Neuronal stem cell (in vitro differentiated cells): ENCODE results near the gene FDPS.

Experiments
- DNase-seq: peaks from one replicate; pipeline ENCODE4 v3.0.0-alpha.2; 2013; ENCODE audit warnings: low spot score
- H2AFZ ChIP-seq: one replicate; pipeline ENCODE4 v1.6.1; 2013; ENCODE audit warnings: mild to moderate bottlenecking, low read length, inconsistent platforms
- H2AK5ac ChIP-seq: 2 replicates; pipeline ENCODE4 v1.6.1; 2013; ENCODE audit warnings: low read depth, mild to moderate bottlenecking, inconsistent platforms, low read length, moderate library complexity, mixed read lengths
- H2BK120ac ChIP-seq: 2 replicates; pipeline ENCODE4 v1.6.1; 2013; ENCODE audit warnings: low read depth, mild to moderate bottlenecking, inconsistent platforms, low read length, moderate library complexity, mixed read lengths
- H2BK12ac ChIP-seq: one replicate; pipeline ENCODE4 v1.6.1; 2013; ENCODE audit warnings: low read length, inconsistent platforms
- H2BK15ac ChIP-seq: 2 replicates; pipeline ENCODE4 v1.6.1; 2013; ENCODE audit warnings: mild to moderate bottlenecking, low read length, inconsistent platforms, mixed read lengths
- H2BK5ac ChIP-seq: one replicate; pipeline ENCODE4 v1.6.1; 2013; ENCODE audit warnings: inconsistent platforms, mild to moderate bottlenecking, low read length, moderate library complexity
- H3K14ac ChIP-seq: one replicate; pipeline ENCODE4 v1.6.1; 2013; ENCODE audit warnings: low read length, inconsistent platforms
- H3K18ac ChIP-seq: 2 replicates; pipeline ENCODE4 v1.6.1; 2013; ENCODE audit warnings: low read length, inconsistent platforms
- H3K23ac ChIP-seq: 2 replicates; pipeline ENCODE4 v1.6.1; 2013; ENCODE audit warnings: low read depth, mild to moderate bottlenecking, mixed read lengths, low read length, inconsistent platforms; ENCODE audit not compliant: poor library complexity
- H3K27ac ChIP-seq: replicated peaks from 3 replicates; pipeline ENCODE4 v1.5.1; 2013; ENCODE audit warnings: low read length, inconsistent platforms
- H3K27me3 ChIP-seq, 3 experiments: 2 replicates each; pipeline ENCODE4 v1.6.1; 2013; ENCODE audit warnings: low read length in 3 of 3, mild to moderate bottlenecking in 2 of 3, inconsistent platforms in 1 of 3, low read depth in 1 of 3, mixed read lengths in 1 of 3, moderate library complexity in 1 of 3; ENCODE audit not compliant: control insufficient read depth in 3 of 3, insufficient read depth in 3 of 3
- H3K36me3 ChIP-seq, 2 donors: replicated peaks in 1 of 2; 2 replicates each; pipeline ENCODE4 v1.6.1; 2013; ENCODE audit warnings: low read length in 2 of 2; ENCODE audit not compliant: control insufficient read depth in 2 of 2, insufficient read depth in 2 of 2
- H3K4ac ChIP-seq: 2 replicates; pipeline ENCODE4 v1.6.1; 2013; ENCODE audit warnings: inconsistent platforms, mild to moderate bottlenecking, low read length, moderate library complexity
- H3K4me1 ChIP-seq, 2 donors: 1 replicate in 1 of 2; 2 replicates in 1 of 2; pipeline ENCODE4 v1.6.1; 2013; ENCODE audit warnings: low read length in 2 of 2, low read depth in 1 of 2; ENCODE audit not compliant: control insufficient read depth in 2 of 2, insufficient read depth in 1 of 2
- H3K4me2 ChIP-seq: one replicate; pipeline ENCODE4 v1.6.1; 2013; ENCODE audit warnings: mild to moderate bottlenecking, low read length, inconsistent platforms; ENCODE audit not compliant: insufficient read depth, poor library complexity, severe bottlenecking
- H3K4me3 ChIP-seq, 2 donors: 2 replicates each; pipeline ENCODE4 v1.5.1; 2013; ENCODE audit warnings: low read length in 2 of 2, mild to moderate bottlenecking in 2 of 2, inconsistent platforms in 1 of 2, moderate library complexity in 1 of 2
- H3K79me1 ChIP-seq: one replicate; pipeline ENCODE4 v1.6.1; 2013; ENCODE audit warnings: low read depth, mild to moderate bottlenecking, inconsistent platforms, low read length, moderate library complexity
- H3K9ac ChIP-seq: one replicate; pipeline ENCODE4 v1.6.1; 2013; ENCODE audit warnings: mild to moderate bottlenecking, low read depth, low read length, inconsistent platforms; ENCODE audit not compliant: poor library complexity
- H3K9me3 ChIP-seq, 2 donors: replicated peaks in 1 of 2; 2 replicates each; pipeline versions ENCODE3 to v1.6.1; 2013; ENCODE audit warnings: low read length in 2 of 2, mild to moderate bottlenecking in 2 of 2, inconsistent platforms in 1 of 2, low read depth in 1 of 2, mixed read lengths in 1 of 2, moderate library complexity in 1 of 2; ENCODE audit not compliant: control insufficient read depth in 2 of 2, insufficient read depth in 1 of 2
- H4K8ac ChIP-seq: one replicate; pipeline ENCODE4 v1.6.1; 2013; ENCODE audit warnings: low read depth, mild to moderate bottlenecking, inconsistent platforms, low read length, moderate library complexity
- H4K91ac ChIP-seq: one replicate; pipeline ENCODE4 v1.6.1; 2013; ENCODE audit warnings: low read length, low read depth, mild to moderate bottlenecking, inconsistent platforms; ENCODE audit not compliant: poor library complexity
- WGBS, 2 donors: extraction: QIAGEN DNeasy Blood & Tissue Kit; methylation state at CpG; one replicate each; pipeline ENCODE4 v1.1.7; 2013; ENCODE audit warnings: missing lambda C conversion rate in 2 of 2, mixed read lengths in 1 of 2; ENCODE audit not compliant: insufficient read length in 2 of 2, insufficient replicate concordance in 1 of 2; ENCODE audit errors: extremely low coverage in 2 of 2; 5-methylcytosine and 5-hydroxymethylcytosine counted together

FDPS gene

GRCh38 chr1:155268630-155269029 is 40.0 kb upstream of the FDPS start:
- Histone ChIP-seq H3K36me3 (peaks cover 62 to 86% of the 10 kb centered on the region in 2 donors), H3K27ac (no peak overlapping the region)
- no CpG with 5 or more reads among the region's 21 CpGs for WGBS, 2 donors

GRCh38 chr1:155269381-155269780 is 39.3 kb upstream of the FDPS start:
- DNase-seq = no peak
- Histone ChIP-seq H4K8ac (no peak overlapping the region), H3K9me3 (no peaks in the 10 kb centered on the region), H3K4me2 (no peak overlapping the region), H2BK5ac (no peak overlapping the region), H2BK12ac (no peak overlapping the region), H3K27me3 (no peaks in the 10 kb centered on the region), H2BK15ac (no peak overlapping the region), H3K23ac (no peak overlapping the region), H3K4me1 (peaks cover 5 to 7% of the 10 kb centered on the region in 2 donors), H3K18ac (no peak overlapping the region), H4K91ac (no peak overlapping the region), H3K36me3 (peaks cover 55 to 78% of the 10 kb centered on the region in 2 donors), H3K27ac (no peak overlapping the region), H2AFZ (no peak overlapping the region), H3K4ac (no peak overlapping the region), H3K9ac (no peak overlapping the region), H2AK5ac (no peak overlapping the region), H3K4me3 (no peak overlapping the region), H2BK120ac (no peak overlapping the region), H3K79me1 (peaks cover 6% of the 10 kb centered on the region), H3K14ac (no peak overlapping the region)
- WGBS, 2 donors = no CpG with 5 or more reads among the region's 21 CpGs

More at GRCh38 chr1:155268630-155269029, 40.0 kb upstream of the FDPS start:
- no peak overlapping the region for H3K4me3 ChIP-seq
- H3K27me3 ChIP-seq = no peaks in the 10 kb centered on the region
- H4K8ac ChIP-seq = no peak overlapping the region
- H3K18ac ChIP-seq = no peak overlapping the region
- no peak overlapping the region for H3K4ac ChIP-seq
- no peak overlapping the region for H2BK120ac ChIP-seq
- H2AK5ac ChIP-seq = no peak overlapping the region
- DNase-seq = no peak
- no peak overlapping the region for H3K14ac ChIP-seq
- H3K79me1 ChIP-seq = peaks cover 6% of the 10 kb centered on the region
- H3K9me3 ChIP-seq = no peaks in the 10 kb centered on the region
- H2AFZ ChIP-seq = no peak overlapping the region
- no peak overlapping the region for H4K91ac ChIP-seq
- H3K9ac ChIP-seq = peak overlapping the region; percentile 9
- no peak overlapping the region for H2BK5ac ChIP-seq
- H2BK12ac ChIP-seq = no peak overlapping the region
- H2BK15ac ChIP-seq = no peak overlapping the region
- H3K4me1 ChIP-seq = peaks cover 5 to 6% of the 10 kb centered on the region in 2 donors
- no peak overlapping the region for H3K23ac ChIP-seq
- no peak overlapping the region for H3K4me2 ChIP-seq

DNA sequence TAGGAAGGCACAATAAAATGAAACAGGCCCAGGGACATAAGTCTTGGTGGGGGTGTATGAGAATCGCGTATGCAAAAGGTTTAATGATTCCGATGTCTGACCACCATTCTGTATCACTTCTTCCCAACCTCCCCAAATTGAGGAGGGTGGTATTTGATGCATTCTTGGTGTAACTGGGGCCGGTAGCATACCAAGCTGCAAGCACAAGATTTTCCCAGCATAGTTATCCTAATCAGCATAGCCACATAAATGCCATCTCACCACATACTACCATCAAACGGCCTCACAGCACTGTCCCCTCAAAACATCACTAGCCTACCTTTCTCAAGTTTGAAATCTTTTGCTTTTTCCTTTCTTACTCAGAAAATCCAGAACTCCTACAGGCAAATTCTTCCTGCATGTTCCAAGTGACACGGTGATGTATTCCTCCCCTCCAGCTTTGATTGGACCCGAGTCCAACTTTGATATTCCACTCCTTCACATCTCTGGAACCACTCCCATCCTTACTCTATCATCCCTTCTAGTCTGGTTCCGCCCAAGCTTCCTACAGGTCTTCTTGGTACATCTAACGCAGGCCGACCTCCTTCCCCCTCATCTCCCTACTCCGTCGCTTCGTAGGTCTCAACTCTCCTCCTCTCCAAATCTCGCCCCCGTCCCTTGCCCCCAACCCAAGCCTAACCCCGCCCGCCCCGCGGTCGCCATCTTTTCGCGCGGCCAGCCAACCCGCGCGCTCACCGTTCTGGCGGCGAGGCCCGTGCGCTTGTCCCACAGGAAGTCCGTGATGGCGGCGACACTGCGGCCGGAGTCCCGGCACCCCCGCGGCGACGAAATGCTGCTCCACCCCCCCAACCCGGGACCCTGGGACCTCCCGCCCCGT is 36.0 kb upstream of the FDPS start:
- Histone ChIP-seq H2BK12ac (no peak overlapping the region), H2BK15ac (no peak overlapping the region), H3K27ac (peak overlapping the region; percentile 78), H2AFZ (peak overlapping the region; percentile 75), H3K4me2 (peak overlapping the region; percentile 59), H2BK120ac (no peak overlapping the region), H3K23ac (peak overlapping the region; percentile 91), H3K79me1 (peaks cover 6% of the 10 kb centered on the region), H3K18ac (peak overlapping the region; percentile 96), H2BK5ac (no peak overlapping the region), H3K14ac (no peak overlapping the region), H3K27me3 (no peaks in the 10 kb centered on the region), H3K4me3 (peak overlapping the region; percentile 75 to 95), H4K91ac (no peak overlapping the region), H4K8ac (no peak overlapping the region), H3K9me3 (no peaks in the 10 kb centered on the region), H3K4me1 (peaks cover 10% of the 10 kb centered on the region in 2 donors), H3K36me3 (peaks cover 34 to 47% of the 10 kb centered on the region in 2 donors), H2AK5ac (peak overlapping the region; percentile 45), H3K4ac (no peak overlapping the region), H3K9ac (peak overlapping the region; percentile 75)
- no peak for DNase-seq
- no CpG with 5 or more reads among the region's 44 CpGs for WGBS, 2 donors
